Measurements from ENCODE around the gene COPRS.

DNA sequence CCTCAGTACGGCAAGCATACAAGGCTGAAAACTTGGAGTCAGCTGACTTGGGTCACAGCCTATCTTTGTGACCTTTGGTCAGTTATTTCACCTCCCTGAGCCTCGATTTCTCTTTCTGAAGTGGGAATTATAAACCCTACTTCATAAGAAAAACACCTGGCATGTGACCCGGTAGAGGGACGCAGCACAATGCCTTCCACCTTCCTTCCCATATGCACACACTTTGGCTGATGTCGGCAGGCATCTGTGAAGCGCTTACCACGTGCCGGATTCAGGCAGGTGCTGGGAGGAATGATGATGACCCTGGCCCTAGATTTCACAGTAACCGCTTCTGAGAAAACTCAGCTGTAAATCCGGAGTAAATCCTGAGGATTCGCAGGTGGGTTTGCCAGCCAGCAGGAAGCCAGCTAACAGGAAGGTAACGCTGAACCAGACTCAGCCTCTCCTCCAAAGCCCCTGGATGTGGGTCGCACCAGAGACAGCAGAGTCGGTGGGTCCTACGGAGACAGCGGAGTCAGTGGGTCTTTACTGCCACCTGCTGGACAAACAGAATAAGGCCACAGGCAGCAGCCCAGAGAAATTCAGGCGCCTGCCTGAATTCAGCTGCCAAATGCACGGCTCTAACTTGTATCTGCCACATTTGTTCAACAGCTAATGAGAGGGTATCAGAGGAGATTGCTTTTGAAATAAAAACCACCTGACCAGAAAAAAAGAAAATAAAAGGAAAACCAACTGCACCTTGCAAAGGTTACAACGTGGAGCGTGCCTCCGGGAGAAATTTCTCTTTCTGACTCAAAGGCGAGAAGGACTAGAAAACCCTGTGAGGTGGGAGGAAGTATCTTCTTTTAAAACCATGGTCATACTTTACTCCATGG lies 16.6 kb downstream of the COPRS start:
- no peak for TF ChIP-seq ETV6 (CRISPR knock-in tag; IDR thresholded peaks at IDR 0.05)
- no peak for TF ChIP-seq TEAD1 (CRISPR knock-in tag; IDR thresholded peaks at IDR 0.05)
- TF ChIP-seq CBFB (CRISPR knock-in tag; IDR thresholded peaks at IDR 0.05; ENCODE audit: low read depth) = no peak
- TF ChIP-seq, protein P1, sequence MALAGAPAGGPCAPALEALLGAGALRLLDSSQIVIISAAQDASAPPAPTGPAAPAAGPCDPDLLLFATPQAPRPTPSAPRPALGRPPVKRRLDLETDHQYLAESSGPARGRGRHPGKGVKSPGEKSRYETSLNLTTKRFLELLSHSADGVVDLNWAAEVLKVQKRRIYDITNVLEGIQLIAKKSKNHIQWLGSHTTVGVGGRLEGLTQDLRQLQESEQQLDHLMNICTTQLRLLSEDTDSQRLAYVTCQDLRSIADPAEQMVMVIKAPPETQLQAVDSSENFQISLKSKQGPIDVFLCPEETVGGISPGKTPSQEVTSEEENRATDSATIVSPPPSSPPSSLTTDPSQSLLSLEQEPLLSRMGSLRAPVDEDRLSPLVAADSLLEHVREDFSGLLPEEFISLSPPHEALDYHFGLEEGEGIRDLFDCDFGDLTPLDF (CRISPR knock-in tag; IDR thresholded peaks at IDR 0.05) = no peak
- TF ChIP-seq, protein P2, sequence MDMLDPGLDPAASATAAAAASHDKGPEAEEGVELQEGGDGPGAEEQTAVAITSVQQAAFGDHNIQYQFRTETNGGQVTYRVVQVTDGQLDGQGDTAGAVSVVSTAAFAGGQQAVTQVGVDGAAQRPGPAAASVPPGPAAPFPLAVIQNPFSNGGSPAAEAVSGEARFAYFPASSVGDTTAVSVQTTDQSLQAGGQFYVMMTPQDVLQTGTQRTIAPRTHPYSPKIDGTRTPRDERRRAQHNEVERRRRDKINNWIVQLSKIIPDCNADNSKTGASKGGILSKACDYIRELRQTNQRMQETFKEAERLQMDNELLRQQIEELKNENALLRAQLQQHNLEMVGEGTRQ (CRISPR knock-in tag; IDR thresholded peaks at IDR 0.05) = peak; percentile 46; the same call in 1 of the 2 replicates
- TF ChIP-seq, protein P3, sequence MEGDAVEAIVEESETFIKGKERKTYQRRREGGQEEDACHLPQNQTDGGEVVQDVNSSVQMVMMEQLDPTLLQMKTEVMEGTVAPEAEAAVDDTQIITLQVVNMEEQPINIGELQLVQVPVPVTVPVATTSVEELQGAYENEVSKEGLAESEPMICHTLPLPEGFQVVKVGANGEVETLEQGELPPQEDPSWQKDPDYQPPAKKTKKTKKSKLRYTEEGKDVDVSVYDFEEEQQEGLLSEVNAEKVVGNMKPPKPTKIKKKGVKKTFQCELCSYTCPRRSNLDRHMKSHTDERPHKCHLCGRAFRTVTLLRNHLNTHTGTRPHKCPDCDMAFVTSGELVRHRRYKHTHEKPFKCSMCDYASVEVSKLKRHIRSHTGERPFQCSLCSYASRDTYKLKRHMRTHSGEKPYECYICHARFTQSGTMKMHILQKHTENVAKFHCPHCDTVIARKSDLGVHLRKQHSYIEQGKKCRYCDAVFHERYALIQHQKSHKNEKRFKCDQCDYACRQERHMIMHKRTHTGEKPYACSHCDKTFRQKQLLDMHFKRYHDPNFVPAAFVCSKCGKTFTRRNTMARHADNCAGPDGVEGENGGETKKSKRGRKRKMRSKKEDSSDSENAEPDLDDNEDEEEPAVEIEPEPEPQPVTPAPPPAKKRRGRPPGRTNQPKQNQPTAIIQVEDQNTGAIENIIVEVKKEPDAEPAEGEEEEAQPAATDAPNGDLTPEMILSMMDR (IDR thresholded peaks at IDR 0.05) = peak; percentile 79
- no peak for TF ChIP-seq ZNF423 (CRISPR knock-in tag; IDR thresholded peaks at IDR 0.05)
- TF ChIP-seq CREB1 (CRISPR knock-in tag; IDR thresholded peaks at IDR 0.05) = no peak
